G401 (cell line): ENCODE results near the gene NUP153. TPM values are rescaled to one million over a fixed set of nuclear protein-coding genes. Genes with fewer than 3 reads are reported as not detected.

Experiments
- DNase-seq: peaks from one replicate; pipeline ENCODE4 v3.0.0-alpha.2; 2015; ENCODE audit warnings: low spot score
- in situ Hi-C: cut with HindIII; loops from 2 replicates; pipeline ENCODE4 v1.10.0; 2016; ENCODE audit warnings: low sequenced_read_pairs, mixed read lengths
- total RNA-seq: library from RNA; depleted of rRNA; stranded (reverse); fragments of >200 nt; shearing (Covaris generic); gene quantifications from 2 replicates; pipeline ENCODE4 v1.2.3, GENCODE V29; 2014

NUP153 gene
- total RNA-seq, 1 experiment from 2014 or later = 42.6 TPM

DNA sequence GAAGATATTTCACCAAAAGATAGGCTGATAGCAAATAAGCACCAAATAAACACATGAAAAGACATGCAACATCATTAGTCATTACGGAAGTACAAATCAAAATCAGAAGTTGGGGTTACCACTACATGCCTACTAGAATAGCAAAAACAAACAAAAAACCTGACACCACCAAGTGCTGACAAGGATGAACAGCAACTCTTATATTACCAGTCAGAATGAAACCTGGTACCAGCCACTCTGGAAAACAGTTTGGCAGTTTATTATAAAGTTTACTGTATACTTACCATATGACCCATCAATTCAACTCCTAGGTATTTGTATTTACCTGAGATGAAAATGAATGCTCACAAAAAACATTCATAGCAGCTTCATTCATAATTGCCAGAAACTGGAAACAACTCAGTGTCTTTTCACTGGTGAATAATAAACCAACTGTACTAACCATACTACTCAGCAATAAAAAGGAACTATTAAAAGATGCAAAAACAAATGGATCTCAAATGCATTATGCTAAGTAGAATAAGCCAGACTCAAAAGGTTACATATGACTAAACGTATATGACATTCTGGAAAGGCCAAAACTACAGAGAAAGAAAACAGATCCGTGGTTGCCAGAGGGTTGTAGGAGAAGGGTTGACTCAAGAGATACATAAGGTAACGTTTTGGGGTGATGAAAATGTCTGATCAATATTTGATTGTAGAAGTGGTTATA lies 33.0 kb downstream of the NUP153 start:
- in situ Hi-C loops = no loop called here
- no peak for DNase-seq

DNA sequence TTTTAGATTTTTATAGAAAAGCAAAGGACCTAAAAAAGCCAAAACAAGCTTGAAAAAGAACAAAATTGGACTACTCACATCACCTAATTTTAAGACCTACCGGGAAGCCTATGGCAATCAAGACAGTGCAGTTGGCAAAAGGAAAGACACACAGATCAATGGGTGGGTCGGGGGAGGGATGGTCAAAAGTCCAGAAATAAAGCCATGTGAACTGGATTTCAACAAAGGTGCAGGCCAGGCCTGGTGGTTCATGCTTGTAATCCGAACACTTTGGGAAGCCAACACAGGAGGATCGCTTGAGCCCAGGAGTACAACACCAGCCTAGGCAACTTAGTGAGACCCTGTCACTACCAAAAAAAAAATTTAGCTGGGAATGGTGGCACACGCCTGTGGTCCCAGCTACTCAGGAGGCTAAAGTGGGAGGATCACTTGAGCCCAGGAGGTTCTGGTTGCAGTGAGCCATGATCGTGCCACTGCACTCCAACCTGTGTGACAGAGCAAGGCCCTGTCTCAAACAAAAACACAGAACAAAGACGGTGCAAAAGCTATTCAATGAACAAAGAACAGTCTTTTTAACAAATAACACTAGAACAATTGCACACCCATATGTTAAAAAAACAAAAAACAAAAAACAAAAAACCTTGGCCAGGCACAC lies 34.5 kb downstream of the NUP153 start:
- no peak for DNase-seq
- in situ Hi-C loops = no loop called here

GRCh38 chr6:17666646-17667045 lies 40.1 kb downstream of the NUP153 start:
- in situ Hi-C loops = no loop called here
- DNase-seq = no peak

- no peak for DNase-seq
- in situ Hi-C loops = no loop called here
Measured at GRCh38 chr6:17665132-17665531, 41.6 kb downstream of the NUP153 start.

DNA sequence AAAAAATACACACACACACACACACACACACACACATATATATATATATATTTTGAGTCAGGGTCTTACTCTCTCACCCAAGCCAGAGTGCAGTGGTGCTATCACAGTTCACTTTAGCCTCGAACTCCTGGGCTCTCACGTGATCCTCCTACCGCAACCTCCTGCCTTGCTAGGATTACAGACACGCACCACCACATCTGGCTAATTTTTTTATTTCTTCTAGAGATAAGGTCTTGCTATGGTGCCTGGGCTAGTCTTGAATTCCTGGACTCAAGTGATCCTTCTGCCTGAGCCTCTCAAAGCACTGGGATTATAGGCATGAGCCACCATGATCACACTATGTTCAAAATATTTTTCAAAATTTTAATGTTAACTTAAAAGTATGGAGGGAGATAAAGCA lies 43.5 kb downstream of the NUP153 start:
- in situ Hi-C loops = no loop called here
- DNase-seq = no peak

DNA sequence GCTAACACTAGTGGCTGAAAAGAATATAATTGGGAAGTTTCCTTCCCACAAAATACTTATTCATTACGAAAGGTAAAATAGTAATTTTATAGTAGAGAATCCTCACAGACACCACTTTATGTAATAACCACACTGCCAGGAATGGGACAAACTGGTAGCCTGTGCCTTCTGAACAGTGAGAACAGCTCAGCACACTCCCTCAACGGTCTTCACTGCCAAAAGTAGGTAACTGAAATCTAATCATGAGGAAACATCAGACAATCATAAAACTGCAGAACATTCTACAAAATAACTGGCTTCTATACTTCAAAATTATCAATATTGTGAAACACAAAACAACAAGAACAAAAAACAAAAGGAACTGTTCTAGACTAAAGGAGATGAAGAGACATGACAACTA lies 44.1 kb downstream of the NUP153 start:
- no peak for DNase-seq
- in situ Hi-C loops = no loop called here

- in situ Hi-C loops = no loop called here
- DNase-seq = no peak
Measured at GRCh38 chr6:17656644-17657043, 50.1 kb downstream of the NUP153 start.

GRCh38 chr6:17656092-17656491 lies 50.6 kb downstream of the NUP153 start:
- no peak for DNase-seq
- in situ Hi-C loops = no loop called here

DNA sequence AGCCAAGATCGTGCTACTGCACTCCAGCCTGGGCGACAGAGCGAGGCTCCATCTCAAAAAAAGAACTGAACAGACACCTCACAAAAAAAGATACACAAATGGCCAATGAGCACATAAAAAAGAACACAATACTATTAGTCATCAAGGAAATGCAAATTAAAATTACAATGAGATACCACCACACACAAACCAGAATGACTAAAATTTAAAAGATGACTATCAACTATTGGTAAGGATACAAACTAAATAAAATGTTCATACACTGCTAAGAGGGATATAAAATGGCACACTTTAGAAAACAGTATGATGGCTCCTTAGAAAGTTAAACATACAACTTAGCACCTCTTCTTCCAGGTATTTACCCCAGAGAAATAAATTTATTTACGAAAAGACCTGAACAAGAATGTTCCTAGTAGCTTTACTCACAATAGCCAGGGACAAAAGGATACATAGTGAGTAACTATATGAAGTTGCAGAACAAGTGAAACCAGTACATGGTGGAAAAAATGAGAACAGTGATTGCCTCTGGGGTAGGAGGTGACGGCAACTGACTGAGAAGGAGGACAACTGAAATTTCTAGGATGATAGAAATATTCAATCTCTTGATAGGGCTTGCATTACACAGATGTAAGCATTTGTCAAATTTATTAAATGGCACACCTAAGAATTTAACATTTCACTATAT lies 53.4 kb downstream of the NUP153 start:
- DNase-seq = no peak
- in situ Hi-C loops = no loop called here

- in situ Hi-C loops = no loop called here
- DNase-seq = no peak
Measured at GRCh38 chr6:17650656-17651309, 55.9 kb downstream of the NUP153 start.

- in situ Hi-C loops = no loop called here
- no peak for DNase-seq
Measured at GRCh38 chr6:17648745-17649144, 58.0 kb downstream of the NUP153 start.

- in situ Hi-C loops = no loop called here
- no peak for DNase-seq
Measured at GRCh38 chr6:17640477-17640917, 66.2 kb downstream of the NUP153 start.

GRCh38 chr6:17638212-17638715 lies 68.5 kb downstream of the NUP153 start:
- DNase-seq = no peak
- in situ Hi-C loops = no loop called here

DNA sequence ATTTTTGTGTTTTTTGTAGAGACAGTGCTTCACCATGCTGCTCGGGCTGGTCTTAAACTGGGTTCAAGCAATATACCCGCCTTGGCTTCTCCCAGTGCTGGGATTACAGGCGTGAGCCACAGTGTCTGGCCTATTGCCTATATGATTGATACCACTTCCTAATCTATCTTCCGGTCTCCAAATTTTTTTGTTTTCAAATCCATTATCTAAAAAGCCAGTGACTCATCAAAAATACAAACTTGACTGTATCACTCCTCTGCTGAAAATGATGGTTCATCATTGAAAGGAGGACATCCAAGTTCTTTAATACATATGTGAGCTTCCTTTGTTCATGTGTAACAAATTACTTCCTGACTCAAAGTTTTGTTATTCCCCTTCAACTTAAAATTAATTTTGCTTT lies 71.2 kb downstream of the NUP153 start:
- DNase-seq = no peak

DNA sequence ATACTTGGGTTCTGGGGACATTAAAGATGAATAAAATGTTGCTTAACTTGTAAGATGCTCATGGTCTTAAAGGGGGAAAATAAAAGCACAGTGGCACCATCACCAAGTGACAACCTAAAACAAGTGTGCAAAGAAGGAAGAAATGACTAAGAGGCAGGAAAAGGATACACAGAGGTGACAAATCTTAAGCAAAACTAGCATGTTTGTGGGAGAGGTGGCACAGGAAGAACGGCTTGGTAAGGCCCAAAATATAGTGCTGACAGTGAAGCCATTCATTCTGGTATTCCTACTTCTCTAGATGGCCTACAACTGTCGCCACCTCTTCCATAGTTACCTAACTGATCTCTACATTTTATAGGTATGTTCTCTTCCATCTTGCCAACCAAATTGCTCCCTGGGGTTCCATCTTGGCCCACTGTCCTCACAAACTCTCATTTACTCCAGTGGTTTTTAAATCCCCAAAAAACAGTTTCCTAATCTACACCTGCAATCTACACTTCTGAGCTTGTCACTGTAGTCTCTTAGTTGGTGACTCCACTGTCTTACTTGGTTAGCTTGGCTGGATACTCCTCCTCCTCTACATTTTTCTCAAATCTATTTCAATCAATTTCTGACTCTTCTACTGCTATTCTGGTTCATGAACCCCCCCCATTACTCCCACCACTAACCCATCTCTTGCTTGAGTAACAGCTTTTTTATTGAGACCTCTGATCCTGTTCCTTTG lies 73.1 kb downstream of the NUP153 start:
- DNase-seq = no peak
- in situ Hi-C loops = no loop called here

More for the DNA sequence above, 71.2 kb downstream of the NUP153 start:
- in situ Hi-C loops = no loop called here

DNA sequence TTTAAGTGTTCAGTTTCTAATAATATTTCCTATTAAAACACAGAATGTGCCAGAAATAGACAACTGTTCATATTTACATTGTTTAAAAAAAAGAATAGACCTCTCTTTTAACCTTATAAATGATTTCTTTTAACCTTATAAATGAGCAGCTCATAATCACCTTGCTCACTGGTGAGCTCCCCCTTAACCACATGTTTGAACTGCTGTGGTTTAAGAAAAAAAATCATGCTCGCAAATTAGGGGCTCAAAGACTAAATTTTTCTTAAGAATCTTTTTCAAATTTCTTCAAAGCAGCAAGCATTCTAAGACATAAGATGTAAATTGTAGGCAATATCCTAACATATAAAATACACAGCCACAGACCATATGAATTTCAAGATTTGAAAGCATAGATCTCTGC lies 73.8 kb downstream of the NUP153 start:
- in situ Hi-C loops = no loop called here
- no peak for DNase-seq

DNA sequence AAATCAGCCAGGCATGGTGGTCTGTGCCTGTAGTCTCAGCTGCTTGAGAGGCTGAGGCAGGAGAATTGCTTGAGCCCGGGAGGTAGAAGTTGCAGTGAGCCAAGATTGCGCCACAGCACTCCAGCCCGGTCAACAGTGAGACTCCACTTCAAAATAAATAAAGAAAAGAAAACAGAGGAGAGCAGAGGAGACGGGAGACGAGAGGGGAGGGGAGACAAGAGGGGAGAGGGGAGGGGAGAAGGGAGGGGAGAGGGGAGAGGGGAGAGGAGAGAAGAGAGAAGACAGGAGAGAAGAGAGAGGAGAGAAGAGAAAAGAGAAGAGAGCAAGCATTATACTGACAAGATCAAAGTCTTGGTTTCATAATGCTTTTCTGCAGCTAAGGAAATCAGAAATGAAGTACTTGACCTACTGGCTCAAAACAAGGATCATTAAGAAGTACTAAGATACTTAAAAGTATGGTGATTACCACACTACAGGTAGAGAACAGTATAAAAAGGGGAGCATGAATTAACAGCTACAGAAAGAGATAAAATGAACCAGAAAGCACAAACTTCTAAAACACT lies 76.1 kb downstream of the NUP153 start:
- in situ Hi-C loops = no loop called here
- no peak for DNase-seq

DNA sequence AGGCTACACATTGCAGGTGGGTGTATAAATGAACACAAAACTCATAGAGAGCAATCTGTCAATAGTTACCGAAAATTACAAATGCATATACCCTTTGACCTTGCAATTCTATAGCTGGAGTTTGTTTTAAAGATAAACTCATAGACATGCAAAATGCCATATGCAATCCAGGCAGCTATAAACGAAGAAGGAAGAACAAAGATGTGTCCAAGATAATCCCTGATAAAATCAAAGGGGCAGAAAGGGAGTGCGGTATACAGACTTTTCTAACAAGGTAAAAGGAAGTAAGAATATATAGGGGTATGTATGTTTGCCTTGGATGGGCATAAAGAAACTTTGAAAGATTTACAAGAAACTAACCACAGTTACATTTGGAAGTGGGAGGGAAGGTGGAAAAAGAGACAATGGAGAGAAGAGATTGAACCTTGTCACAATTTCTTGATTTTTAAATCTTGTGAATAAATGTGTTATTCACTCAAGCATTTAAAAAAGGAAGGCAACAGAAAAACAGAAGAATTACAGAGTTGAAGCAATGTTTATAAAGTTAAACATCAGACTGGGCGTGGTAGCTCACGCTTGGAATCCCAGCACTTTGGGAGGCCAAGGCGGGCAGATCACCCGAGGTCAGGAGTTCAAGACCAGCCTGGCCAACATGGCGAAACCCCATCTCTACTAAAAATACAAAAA lies 76.8 kb downstream of the NUP153 start:
- DNase-seq = no peak
- in situ Hi-C loops = no loop called here
